Measurements from ENCODE around the gene GXYLT1.
"Not testable (repeated sequence)": the region's sequence is repeated elsewhere in the genome, so short reads cannot be mapped to it uniquely, and the experiment has no call there.

The GXYLT1 gene

GRCh38 chr12:42144158-42144407, 591 bp downstream of the GXYLT1 start:
- DNase-seq (ENCODE audit: low spot score): no peak

DNA sequence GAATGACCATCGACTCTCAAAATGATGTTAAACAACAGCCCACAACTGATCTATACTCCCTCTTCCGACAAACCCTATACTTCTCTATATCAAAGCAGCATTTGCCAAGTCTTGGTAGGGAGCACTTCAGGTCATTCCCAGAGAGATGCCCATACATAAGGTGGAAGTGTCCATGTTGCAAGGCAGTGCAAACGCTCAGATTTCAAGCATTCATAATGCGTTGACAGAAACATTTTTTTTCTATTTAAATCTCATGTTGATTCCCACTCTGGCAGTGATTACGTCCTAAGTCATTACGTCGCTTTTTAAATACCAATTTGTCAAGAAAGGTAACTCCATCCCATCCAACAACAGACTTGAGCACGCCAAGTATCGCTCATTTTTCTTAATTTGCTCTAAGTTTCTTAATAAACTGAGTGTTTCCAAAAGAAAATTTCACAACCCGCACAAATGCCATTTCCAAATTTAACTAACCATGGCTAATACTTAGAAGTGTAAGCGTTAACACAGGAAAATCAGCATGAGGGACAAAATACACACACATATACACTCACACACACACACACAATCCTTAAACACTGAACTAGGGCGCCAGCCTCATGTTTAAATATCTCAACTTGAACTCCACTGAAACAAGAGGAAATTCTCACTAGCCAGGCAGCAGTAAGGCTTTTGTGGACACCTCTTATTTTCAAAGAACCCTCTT, 1.1 kb downstream of the GXYLT1 start:
- DNase-seq (ENCODE audit: low spot score): no peak

DNA sequence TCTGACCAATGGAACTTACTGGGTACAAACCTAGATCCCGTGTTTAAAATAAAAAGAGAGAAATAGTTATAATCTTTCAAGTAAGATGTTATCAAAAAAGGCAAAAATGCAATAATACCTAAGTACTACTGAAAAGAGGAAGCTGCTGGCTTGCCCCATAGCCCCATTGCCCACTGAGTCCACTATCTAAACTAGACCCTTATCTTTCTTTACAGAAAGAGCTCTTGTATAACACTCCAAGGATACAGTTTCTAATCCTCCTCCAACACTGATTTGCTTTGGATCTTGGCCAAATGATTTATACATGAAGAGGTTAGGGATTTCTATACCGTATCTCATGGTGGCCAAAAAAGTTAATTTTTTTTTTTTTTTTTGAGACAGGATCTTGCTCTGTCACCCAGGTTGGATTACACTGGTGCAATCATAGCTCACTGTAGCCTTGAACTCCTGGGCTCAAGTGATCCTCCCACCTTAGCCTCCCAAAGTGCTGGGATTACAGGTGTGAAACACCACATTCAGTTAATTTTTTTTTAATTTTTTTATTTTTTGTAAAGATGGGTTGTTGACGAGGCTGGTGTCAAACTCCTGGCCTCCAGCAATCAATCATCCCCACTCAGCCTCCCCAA, 2.6 kb downstream of the GXYLT1 start:
- no peak for DNase-seq (ENCODE audit: low spot score)

DNA sequence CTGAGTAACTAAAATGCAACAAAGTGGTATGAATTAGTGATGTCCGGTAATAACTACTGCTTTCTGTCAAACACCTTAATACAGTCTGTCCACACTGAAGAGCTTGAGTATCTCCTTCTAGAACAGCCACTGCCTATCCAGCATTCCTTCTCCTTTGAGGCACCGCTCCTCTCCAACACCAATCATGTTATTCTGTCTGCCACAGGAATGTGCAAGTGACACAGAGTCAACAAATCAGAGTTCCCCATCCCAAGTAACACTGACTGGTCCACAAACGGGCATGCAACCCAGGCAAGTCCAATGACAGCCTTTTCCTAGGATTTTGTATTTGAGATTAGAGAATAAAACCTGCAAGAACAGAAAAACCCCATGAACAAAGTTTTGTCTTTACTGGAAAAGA, 3.8 kb downstream of the GXYLT1 start:
- DNase-seq (ENCODE audit: low spot score): no peak

DNA sequence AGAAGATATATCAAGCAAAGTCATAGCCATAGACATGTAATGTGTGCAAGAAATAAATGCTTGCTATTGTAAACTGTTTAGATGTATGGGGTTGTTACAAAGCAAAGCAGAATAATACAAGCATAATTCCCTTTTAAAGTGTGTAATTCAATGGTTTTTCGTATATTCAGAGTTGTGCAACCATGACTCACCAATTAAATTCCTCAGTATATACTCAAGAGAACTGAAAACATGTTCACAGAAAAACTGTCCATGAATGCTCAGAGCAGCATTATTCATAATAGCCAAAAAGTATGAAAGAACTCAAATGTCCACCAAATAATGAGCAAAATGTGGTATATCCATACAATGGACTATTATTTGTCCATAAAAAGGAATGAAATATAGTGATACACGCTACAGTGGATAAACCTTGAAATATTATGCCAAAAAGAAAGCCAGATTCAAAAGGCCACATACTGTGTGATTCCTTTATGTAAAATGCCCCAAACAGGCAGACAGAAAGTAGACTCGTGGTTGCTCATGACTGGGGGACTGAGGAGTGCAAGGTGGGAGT, 9.3 kb downstream of the GXYLT1 start:
- no peak for DNase-seq (ENCODE audit: low spot score)

DNA sequence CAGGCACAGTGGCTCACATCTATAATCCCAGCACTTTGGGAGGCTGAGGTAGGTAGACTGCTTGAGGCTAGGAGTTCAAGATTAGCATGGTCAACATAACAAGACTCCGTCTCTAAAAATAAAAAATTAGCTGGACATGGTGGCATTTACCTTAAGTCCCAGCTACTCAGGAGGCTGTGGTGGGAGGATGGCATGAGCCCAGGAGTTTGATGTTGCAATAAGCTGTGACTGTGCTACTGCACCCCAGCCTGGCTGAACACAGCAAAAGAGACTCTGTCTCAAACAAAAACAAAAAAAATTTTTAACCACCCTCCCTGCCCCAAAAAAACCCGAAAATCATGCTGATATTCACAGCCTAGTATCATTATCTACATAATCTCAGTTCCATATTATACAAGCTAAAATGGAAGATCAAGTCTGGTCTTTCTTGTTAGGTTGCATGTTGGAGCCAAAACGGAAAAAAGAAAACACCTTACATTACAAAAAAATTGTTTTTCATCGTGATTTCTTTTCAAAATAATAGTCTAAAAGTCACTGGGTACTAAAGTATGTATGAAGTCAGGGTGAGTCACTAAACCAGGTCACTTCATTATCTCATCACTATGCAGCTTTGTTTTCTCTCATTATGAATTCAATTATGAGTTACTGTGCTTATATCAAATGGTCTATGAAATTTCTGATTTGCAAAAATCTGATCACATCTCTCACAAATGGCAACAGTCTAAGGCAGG, 13.8 kb downstream of the GXYLT1 start:
- no peak for DNase-seq (ENCODE audit: low spot score)

- DNase-seq (ENCODE audit: low spot score): peak; percentile 64
Observed at GRCh38 chr12:42129595-42130204, 15.0 kb downstream of the GXYLT1 start.

GRCh38 chr12:42128888-42129287, 15.8 kb downstream of the GXYLT1 start:
- no peak for DNase-seq (ENCODE audit: low spot score)

DNA sequence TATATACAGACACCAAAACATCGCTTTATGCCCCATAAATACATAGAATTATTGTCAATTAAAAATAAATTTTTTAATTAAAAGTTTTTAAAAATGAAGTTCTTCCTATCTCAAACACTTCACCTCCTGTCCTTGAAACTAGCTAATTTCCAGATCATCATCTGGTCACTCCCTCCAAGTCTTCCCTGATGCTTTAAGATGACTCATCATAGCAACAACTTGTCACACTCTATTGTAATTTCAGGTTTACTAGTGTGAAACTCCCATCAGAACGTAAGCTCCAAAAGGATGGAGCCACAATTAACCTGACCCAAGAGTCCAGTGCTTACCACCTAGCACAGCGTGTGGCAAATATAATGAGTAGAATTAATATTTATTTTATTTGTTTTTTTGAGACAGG, 16.3 kb downstream of the GXYLT1 start:
- no peak for DNase-seq (ENCODE audit: low spot score)

DNA sequence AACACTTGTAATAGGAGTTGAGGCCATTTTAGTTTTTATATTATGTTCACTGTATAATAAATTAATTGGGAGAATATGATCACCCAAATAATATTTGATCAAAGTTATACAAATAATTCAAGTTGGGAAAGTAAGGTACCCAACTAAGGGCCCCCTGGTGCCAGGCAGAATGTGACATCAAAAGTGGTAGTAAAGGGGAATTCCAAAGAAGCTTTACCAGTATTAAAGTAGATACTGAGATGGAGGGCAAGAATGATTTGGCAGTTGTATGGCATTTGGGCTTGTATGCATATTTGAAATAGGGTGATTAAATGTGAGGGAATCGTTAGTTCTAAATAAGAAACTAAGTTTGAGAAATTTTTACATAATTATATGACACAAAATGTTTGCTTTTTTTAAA, 17.7 kb downstream of the GXYLT1 start:
- DNase-seq (ENCODE audit: low spot score): no peak

- no peak for DNase-seq (ENCODE audit: low spot score)
Observed at GRCh38 chr12:42125388-42125767, 19.3 kb downstream of the GXYLT1 start.

DNA sequence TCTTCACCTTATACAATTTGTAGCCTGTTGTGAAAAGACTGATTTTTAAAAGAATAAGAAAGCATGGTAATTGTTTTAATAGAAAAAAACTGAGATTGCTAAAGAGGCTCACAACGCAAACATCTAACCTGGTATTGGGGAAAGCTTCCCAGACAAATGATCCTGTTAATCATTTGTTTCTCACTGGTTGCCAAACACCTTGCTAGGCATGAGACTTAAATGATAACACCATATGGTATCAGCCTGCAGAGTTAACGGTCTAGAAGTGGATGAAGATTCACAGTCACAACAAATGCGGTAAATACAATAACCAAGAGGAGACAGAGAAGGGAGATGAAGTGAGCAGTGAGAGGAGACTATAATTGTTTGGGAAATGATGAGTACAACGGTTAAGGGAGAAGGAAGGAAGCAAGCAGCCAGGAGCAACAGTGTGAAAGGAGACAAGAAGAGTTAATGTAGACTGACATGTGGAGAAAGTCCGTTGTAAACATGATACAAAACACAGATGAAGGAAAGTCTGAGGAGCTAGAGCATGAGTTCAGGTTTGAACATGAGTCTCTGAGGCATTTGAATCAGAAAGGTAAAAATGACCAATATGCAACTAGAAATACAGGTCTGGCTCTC, 19.8 kb downstream of the GXYLT1 start:
- DNase-seq (ENCODE audit: low spot score): no peak

DNA sequence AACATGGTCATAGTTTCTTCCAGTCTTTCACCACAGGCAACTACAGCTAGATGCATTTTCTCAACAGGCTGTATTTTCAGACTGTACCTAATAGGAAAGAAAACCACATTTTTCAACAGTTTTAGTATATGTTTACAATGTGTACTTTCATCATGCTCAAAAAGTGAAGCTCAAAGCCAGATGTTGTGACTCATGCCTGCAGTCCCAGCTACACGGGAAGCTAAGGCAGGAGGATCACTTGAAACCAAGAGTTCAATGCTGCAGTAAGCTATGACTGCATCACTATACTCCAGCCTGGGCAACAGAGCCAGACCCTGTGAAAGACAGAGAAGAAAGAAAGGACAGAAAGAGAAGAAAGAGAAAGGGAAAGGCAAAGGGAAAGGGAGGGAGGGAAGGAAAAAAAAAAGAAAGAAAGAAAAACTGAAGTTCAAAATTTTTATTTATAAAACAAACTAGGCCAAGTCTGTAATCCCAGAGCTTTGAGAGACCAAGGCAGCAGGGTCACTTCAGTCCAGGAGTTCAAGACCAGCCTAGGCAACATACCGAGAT, 25.5 kb downstream of the GXYLT1 start:
- DNase-seq (ENCODE audit: low spot score): no peak

DNA sequence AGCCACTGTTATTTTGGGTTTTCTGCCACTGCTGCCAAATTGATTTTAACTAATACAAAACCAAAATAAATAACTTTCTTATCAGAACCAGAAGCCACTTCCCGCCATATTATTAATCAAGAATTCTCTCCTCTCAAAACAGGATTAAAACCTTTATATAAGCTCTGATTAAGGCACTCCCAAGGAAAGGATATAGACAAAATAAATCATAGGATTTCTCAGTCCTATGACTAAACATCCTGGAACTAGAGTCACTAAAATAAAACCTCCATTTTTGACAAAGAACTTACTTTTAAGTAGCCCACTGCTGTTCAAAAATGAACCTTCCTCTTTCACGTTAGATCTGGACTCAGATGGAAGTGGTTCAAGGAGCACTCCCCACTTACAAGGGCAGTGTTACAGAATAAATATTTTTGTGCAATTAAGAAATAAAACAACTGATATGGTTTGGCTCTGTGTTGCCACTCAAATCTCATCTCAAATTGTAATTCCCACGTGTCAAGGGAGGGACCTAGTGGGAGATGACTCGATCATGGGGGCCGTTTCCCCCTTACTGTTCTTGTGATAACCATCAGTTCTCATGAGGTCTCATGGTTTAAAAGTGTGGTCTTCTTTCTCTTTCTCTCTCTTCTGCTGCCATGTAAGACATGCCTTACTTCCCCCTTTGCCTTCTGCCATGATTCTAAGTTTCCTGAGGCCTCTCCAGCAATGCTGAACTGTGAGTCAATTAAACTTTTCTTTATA, 26.4 kb downstream of the GXYLT1 start:
- DNase-seq (ENCODE audit: low spot score): no peak

- DNase-seq (ENCODE audit: low spot score): no peak
Observed at GRCh38 chr12:42109031-42109430, 35.6 kb downstream of the GXYLT1 start.

GRCh38 chr12:42106791-42107190, 37.9 kb downstream of the GXYLT1 start:
- DNase-seq (ENCODE audit: low spot score): not testable (repeated sequence)

DNA sequence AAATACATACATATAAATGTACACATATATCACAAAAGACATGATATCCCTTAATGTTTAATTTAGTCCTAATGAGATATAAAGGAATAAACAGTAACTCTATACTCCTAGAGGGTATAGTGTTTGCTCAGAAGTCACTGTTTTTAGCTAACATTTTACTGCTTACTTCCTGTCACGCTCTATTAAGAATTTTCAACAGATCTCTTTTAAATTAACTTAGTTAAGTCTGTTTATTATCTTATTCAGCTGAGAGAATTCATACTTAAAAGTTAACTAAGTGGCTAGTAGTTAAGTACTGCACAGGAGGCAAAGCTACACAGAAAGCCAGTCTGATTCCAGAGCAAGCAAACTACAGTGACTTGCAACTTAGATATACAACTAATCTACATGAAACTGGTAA, 39.9 kb downstream of the GXYLT1 start:
- no peak for DNase-seq (ENCODE audit: low spot score)

DNA sequence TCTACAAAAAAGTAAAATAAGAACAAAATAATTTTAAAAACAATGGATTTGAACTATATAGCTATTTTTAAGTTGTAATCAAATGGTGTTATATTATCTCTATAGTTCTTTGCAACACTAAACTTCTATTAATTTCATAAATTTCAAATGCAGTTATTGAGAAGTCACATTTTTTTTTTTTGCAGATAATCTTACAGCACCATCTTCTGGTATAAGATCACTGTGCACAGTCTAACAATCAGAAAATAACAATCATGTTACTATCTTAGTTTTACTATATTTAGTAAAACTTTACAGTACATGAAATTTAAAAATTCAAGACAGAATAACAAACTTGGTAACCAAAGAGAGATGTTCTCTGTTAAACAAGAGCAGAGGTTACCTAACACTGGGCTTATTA, 40.6 kb downstream of the GXYLT1 start:
- DNase-seq (ENCODE audit: low spot score): no peak

- DNase-seq (ENCODE audit: low spot score): no peak
Observed at GRCh38 chr12:42103155-42103554, 41.5 kb downstream of the GXYLT1 start.

- DNase-seq (ENCODE audit: low spot score): no peak
Observed at GRCh38 chr12:42102720-42103119, 42.0 kb downstream of the GXYLT1 start.

GRCh38 chr12:42099433-42099832, 45.2 kb downstream of the GXYLT1 start:
- no peak for DNase-seq (ENCODE audit: low spot score)

All from hematopoietic multipotent progenitor cell treated with erythropoietin and hydrocortisone succinate and interleukin-3 and kit ligand, for 17 days (in vitro differentiated cells).